Astrocyte (in vitro differentiated cells and primary cell): Measurements from ENCODE around the gene LNX2.

Experiments used
- CTCF ChIP-seq: IDR thresholded peaks from 2 replicates; pipeline ENCODE4 v1.5.1; 2011; ENCODE audit warnings: low read depth, mild to moderate bottlenecking, inconsistent platforms, low read length, moderate library complexity; ENCODE audit not compliant: insufficient read depth
- EZH2 ChIP-seq: IDR thresholded peaks from 2 replicates; pipeline ENCODE4 v1.6.1; 2012; ENCODE audit warnings: mild to moderate bottlenecking, low read length, inconsistent platforms; ENCODE audit not compliant: insufficient read depth

- no peak for TF ChIP-seq CTCF
- no peak for TF ChIP-seq EZH2
Measured at GRCh38 chr13:27635266-27635665, 14.9 kb upstream of the LNX2 start.
